SK-N-MC (cell line): ENCODE data around the gene CPOX.

ENCODE experiments used
- EZH2 ChIP-seq: fragments of 200-600 bp; sonication (generic); IDR thresholded peaks from one replicate; pipeline ENCODE4 v1.6.1; 2017; ENCODE audit warnings: antibody characterized with exemption
- POLR2AphosphoS5 ChIP-seq: IDR thresholded peaks from 2 replicates; pipeline ENCODE4 v1.6.1; 2012; ENCODE audit warnings: mild to moderate bottlenecking, low read depth, low read length, borderline replicate concordance

GRCh38 chr3:98589331-98590036, 3.9 kb downstream of the CPOX start:
- TF ChIP-seq POLR2AphosphoS5 (no peak), EZH2 (no peak)
